ENCODE data around the gene PCDH1.
"Not testable (repeated sequence)": the region's sequence is repeated elsewhere in the genome, so short reads cannot be mapped to it uniquely, and the experiment has no call there.

- not testable (repeated sequence) for TF ChIP-seq POLR2A (IDR thresholded peaks at IDR 0.05; ENCODE audit: control extremely low read depth in 1 of 2, low read depth in 2 of 2, low read length in 2 of 2); JUN (IDR thresholded peaks at IDR 0.05; ENCODE audit: low read depth, low read length)
Measured at GRCh38 chr5:141890429-141890828, 12.2 kb upstream of the PCDH1 start.

All from H1 (cell line).